Measurements from ENCODE around the gene MRPL36.
"Not testable (repeated sequence)": the region's sequence is repeated elsewhere in the genome, so short reads cannot be mapped to it uniquely, and the experiment has no call there.

MRPL36 gene

DNA sequence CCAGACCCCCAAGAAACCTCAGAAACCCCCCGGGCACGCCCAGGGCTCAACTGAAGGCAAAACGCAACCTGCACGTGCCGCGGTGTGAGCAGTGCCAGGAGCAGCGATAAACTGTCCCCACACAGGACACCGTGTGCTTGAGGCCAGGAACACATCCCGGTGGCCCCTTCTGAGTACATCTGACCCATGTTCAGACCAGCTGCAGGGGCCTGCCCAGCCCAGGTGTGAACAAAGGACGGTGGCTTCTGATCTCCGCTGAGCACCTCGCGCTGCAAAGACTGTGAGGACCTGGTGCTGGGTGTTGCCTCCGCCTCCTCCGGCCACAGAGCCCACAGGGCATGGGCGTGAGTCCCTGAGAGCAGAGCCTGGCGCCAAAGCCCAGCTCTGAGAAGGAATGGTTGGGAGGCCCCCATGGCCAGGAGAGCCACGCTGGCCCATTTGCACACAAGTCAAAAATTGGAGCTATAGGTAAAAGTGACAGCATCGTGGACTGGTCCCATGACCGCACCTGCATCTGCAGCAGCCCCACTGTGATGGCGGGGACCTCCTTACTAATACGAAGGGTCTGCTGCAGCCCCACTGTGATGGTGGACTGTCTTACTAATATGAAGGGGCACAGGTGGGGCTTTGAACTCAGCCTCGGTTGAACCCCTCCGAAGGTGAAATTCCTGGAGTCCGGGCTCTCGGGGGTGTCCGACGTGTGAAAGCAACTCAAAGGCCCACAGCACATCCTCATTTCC, 33.0 kb upstream of the MRPL36 start:
- in situ Hi-C loops (cut with MboI; ENCODE audit: low sequenced_read_pairs): no loop called here

- in situ Hi-C loops (cut with MboI; ENCODE audit: low sequenced_read_pairs): no loop called here
Measured at GRCh38 chr5:1831677-1832313, 32.2 kb upstream of the MRPL36 start.

DNA sequence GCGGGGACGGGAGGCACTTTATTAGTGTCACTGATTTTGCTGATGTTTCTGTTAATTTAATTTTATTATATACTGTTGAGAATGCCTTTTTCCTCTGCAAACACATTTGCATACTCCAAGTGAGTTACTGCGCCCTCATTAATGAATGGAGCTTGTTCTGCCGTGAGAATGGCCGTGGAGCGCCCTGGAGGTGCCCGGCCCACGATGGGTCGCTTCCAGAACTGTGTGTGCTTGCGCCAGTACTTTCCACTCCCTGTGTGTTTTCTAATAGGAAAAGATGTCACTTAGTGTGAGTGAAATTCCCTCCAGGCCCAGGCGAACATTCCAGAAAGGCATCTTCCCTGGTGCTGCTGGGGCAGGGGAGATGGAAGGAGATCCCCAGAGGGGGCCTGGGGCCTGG, 31.6 kb upstream of the MRPL36 start:
- in situ Hi-C loops (cut with MboI; ENCODE audit: low sequenced_read_pairs): no loop called here

GRCh38 chr5:1830571-1831228, 31.1 kb upstream of the MRPL36 start:
- in situ Hi-C loops (cut with MboI; ENCODE audit: low sequenced_read_pairs): no loop called here

DNA sequence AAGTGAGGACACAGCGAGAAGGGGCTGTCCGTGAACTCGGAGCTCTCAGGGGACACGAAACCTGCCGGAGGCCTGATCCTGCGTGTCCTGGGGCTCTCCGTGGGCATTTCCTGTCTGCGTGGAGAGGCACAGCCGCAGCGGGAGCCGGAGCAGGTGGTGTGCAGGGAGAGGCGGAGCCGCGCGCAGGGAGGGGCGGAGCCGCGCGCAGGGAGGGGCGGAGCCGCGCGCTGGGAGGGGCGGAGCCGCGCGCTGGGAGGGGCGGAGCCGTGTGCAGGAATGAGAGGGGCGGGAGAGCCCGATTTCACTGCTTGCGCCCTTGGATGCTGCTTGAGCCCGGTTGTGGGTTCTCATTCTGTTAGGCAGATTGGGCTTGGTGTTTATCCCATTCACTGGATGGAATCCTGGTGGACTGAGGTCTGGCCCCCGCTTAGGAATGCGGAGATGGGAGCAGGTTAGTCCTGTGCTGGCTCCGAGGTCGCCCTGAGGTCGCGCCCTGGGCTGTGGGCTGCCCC, 28.3 kb upstream of the MRPL36 start:
- in situ Hi-C loops (cut with MboI; ENCODE audit: low sequenced_read_pairs): no loop called here

DNA sequence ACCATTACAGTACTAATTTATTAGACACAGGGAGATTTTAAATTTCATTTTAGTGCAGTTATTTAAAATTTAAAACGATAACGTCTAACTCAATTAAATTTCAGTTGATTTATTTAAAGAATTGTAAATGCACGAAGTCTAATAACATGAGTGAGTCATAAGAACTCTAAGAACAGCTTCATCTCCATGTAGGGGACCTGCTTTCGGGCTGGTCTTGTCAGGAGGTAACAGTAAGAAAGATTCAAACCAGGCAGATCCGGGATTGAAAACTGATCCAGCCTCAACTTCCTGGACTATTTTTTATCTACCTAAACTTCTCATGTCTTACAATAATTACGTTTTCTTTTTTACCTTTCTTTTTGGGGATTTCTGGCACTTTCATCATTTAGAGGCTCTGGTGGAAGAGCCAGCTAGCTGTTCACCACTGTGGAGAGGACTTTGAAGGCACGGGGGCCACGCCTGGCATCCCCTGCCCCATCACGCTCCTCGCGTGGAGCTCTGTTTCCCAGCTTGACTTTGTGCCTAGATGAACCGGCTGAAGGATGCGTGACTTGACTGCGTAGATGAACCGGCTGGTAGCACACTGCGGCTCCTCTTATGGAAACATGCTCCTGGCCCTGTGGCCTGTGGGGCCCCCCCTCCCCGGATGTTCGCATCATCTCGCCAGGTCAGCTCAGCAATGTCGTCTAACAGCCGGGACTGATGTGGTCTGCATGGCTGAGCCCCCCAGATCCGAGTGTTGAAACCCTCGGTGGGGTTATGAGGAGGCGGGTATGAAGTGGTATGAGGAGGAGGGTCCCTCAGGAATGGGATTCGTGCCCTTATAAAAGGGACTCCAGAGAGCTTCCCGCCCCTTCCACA, 27.6 kb upstream of the MRPL36 start:
- in situ Hi-C loops (cut with MboI; ENCODE audit: low sequenced_read_pairs): no loop called here

GRCh38 chr5:1826235-1826980, 26.8 kb upstream of the MRPL36 start:
- in situ Hi-C loops (cut with MboI; ENCODE audit: low sequenced_read_pairs): no loop called here

DNA sequence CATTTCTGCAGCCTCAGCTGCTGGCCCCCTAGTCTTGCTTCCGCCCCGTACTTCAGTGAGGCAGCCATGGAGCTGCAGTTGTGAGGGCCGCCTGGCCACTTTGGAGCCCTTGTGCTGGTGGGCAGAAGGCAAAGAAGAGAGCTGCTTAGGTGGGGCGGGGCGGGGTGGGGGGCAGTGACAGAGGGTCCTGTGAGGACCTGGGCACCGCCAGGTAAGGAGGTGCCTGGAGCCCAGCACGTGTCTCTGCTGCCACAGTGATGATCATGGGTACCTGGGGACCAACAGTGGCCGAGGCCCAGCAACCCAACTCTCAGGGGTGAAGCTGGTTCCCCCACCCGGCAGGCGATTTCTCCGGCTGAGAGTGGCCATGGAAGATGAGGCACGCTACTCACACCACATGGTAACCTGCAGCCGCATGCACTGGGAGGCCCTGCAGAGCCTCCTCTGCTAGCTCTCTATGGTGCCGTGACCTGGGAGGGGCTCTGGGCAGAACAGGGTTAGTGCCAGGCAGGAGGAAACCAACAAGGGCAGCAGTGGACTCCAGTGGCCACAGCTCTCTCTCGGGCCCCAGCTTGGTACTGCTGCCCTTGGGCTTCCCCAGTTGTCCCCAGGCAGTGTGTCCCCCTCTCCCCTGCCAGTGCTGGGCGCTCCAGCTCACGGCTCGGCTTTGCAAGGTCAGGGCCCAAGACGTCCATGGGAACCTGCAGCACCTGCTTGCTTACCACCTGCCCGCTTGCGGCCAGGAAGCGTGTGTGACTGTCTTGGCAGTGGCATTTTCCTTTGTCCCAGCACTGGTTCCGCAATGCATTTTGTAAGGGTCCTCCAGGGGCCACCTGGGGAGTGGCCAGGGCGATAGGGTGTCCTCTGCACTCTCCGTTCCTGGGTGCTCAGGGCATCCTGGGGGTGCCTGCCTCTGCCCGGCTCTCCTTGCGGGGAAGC, 25.5 kb upstream of the MRPL36 start:
- in situ Hi-C loops (cut with MboI; ENCODE audit: low sequenced_read_pairs): no loop called here

GRCh38 chr5:1824109-1824821, 24.6 kb upstream of the MRPL36 start:
- in situ Hi-C loops (cut with MboI; ENCODE audit: low sequenced_read_pairs): no loop called here

DNA sequence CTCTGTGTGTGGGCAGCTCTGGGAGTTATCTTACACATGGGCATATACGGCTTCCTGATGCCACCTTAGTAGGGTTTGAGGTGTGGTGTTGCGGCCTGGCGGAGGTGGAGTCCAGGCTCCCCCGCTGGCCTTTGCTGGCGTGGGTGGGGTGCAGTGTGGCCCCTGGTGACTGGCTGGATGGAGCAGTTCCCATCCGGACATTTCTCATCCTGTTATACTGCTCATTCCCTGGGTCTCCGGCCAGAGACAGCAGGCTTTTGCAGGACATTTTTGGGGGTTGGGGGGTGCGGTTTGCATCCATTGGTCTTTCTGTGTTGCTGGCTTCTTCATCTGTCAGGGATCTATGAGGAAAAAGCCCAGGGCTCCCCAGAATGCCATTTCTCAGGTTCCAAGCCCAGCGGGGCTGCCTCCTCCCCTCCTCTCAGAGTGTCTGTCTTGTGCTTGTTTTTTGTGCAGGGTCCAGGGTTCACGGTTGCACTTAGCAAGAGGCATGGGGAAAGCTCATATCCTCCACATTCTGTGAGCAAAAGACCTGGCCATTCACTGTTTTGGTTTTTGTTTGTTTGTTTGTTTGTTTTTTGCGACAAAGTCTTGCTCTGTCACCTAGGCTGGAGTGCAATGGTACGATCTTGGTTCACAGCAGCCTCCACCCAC, 23.9 kb upstream of the MRPL36 start:
- in situ Hi-C loops (cut with MboI; ENCODE audit: low sequenced_read_pairs): no loop called here

- in situ Hi-C loops (cut with MboI; ENCODE audit: low sequenced_read_pairs): no loop called here
Measured at GRCh38 chr5:1821862-1822261, 22.2 kb upstream of the MRPL36 start.

GRCh38 chr5:1820926-1821325, 21.3 kb upstream of the MRPL36 start:
- in situ Hi-C loops (cut with MboI; ENCODE audit: low sequenced_read_pairs): no loop called here

- in situ Hi-C loops (cut with MboI; ENCODE audit: low sequenced_read_pairs): no loop called here
Measured at GRCh38 chr5:1820381-1820780, 20.7 kb upstream of the MRPL36 start.

DNA sequence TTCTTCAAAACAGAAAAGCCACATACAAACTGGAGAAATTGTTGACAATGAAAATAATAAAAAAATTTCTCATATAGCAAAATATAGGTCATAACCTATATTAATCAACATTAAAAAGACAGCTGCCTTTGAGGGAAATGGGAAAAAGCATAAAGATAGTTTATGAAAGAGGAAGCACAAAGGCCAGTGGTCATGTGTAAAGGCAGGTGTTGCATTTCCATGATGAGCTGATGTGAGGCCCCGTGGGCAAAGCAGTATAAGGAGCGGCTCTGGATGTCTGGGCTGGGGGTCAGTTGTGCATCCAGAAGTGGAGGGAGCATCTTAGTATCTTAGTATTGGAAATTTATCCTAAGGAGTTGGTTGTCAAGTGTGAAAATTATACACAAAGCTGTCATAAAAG, 19.8 kb upstream of the MRPL36 start:
- in situ Hi-C loops (cut with MboI; ENCODE audit: low sequenced_read_pairs): no loop called here

GRCh38 chr5:1818784-1819183, 19.1 kb upstream of the MRPL36 start:
- in situ Hi-C loops (cut with MboI; ENCODE audit: low sequenced_read_pairs): no loop called here

GRCh38 chr5:1817261-1818043, 17.8 kb upstream of the MRPL36 start:
- in situ Hi-C loops (cut with MboI; ENCODE audit: low sequenced_read_pairs): no loop called here

DNA sequence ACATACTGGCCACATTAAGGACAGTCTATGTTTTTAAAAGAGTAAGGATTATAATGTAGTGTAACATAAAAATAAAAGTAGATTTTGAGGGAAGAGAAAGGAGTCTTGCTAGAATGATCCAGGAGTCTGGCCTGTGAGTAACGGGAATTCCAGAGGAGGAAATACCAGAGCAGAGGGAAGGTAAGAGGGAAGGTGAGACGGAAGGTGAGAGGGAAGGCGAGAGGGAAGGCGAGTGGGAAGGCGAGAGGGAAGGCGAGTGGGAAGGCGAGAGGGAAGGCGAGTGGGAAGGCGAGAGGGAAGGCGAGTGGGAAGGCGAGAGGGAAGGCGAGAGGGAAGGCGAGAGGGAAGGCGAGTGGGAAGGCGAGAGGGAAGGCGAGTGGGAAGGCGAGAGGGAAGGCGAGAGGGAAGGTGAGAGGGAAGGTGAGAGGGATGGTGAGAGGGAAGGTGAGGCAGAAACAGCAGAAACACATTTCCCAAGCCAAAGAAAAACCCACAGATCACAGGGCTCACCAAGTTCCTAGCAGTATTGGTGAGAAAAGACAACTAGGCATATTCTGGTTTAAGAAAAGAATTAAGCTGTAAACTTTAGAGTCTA, 17.0 kb upstream of the MRPL36 start:
- in situ Hi-C loops (cut with MboI; ENCODE audit: low sequenced_read_pairs): not testable (repeated sequence)
